Type B pancreatic cell (in vitro differentiated cells): Measurements from ENCODE around the gene SHKBP1. TPM values are rescaled to one million over a fixed set of nuclear protein-coding genes. Genes with fewer than 3 reads are reported as not detected.

Experiments used
- DNase-seq: peaks from one replicate; pipeline ENCODE4 v3.0.0; 2021; ENCODE audit warnings: mixed read lengths; ENCODE audit not compliant: unreplicated experiment; ENCODE audit errors: extremely low spot score
- H3K27ac Mint-ChIP-seq: 2 replicates; pipeline ENCODE4 v1.8.0; 2021; ENCODE audit warnings: mild to moderate bottlenecking, mixed read lengths
- H3K27me3 Mint-ChIP-seq: 2 replicates; pipeline ENCODE4 v1.8.0; 2021; ENCODE audit warnings: mixed read lengths
- H3K36me3 Mint-ChIP-seq: 2 replicates; pipeline ENCODE4 v1.8.0; 2021; ENCODE audit warnings: mixed read lengths
- H3K4me1 Mint-ChIP-seq: one replicate; pipeline ENCODE4 v1.8.0; 2021; ENCODE audit warnings: mixed read lengths; ENCODE audit not compliant: unreplicated experiment
- H3K4me3 Mint-ChIP-seq: 2 replicates; pipeline ENCODE4 v1.8.0; 2021; ENCODE audit warnings: mild to moderate bottlenecking, mixed read lengths
- H3K9me3 Mint-ChIP-seq: 2 replicates; pipeline ENCODE4 v1.8.0; 2021; ENCODE audit warnings: mixed read lengths
- CTCF ChIP-seq: fragments of 200-600 bp; sonication (generic); conservative IDR thresholded peaks from 2 replicates; pipeline ENCODE4 v1.5.0; 2021; ENCODE audit warnings: antibody characterized with exemption, mild to moderate bottlenecking
- total RNA-seq: library from RNA; stranded (reverse); gene quantifications from 2 replicates; pipeline ENCODE4 v1.2.1, GENCODE V29; 2021; ENCODE audit warnings: low replicate concordance

SHKBP1 gene
- total RNA-seq, 1 donor from 2014 or later, result 54.6 TPM

GRCh38 chr19:40614622-40615411 is 38.1 kb downstream of the SHKBP1 start:
- peak overlapping the region; percentile 91 for H3K4me3 Mint-ChIP-seq
- H3K27me3 Mint-ChIP-seq, result peaks cover 34% of the 10 kb centered on the region
- H3K27ac Mint-ChIP-seq, result peak overlapping the region; percentile 74
- no peak for DNase-seq
- peaks cover 16% of the 10 kb centered on the region for H3K4me1 Mint-ChIP-seq
- peaks cover 20% of the 10 kb centered on the region for H3K36me3 Mint-ChIP-seq
- TF ChIP-seq CTCF, result no peak
- H3K9me3 Mint-ChIP-seq, result no peaks in the 10 kb centered on the region

GRCh38 chr19:40616178-40616577 is 39.5 kb downstream of the SHKBP1 start:
- peaks cover 19% of the 10 kb centered on the region for H3K36me3 Mint-ChIP-seq
- H3K4me3 Mint-ChIP-seq, result no peak overlapping the region
- peaks cover 21% of the 10 kb centered on the region for H3K27me3 Mint-ChIP-seq
- H3K27ac Mint-ChIP-seq, result no peak overlapping the region
- no peaks in the 10 kb centered on the region for H3K9me3 Mint-ChIP-seq
- peaks cover 9% of the 10 kb centered on the region for H3K4me1 Mint-ChIP-seq
- DNase-seq, result no peak
- TF ChIP-seq CTCF, result no peak

GRCh38 chr19:40616941-40617340 is 40.3 kb downstream of the SHKBP1 start:
- peaks cover 9% of the 10 kb centered on the region for H3K4me1 Mint-ChIP-seq
- no peak overlapping the region for H3K4me3 Mint-ChIP-seq
- no peak for TF ChIP-seq CTCF
- peaks cover 21% of the 10 kb centered on the region for H3K36me3 Mint-ChIP-seq
- H3K9me3 Mint-ChIP-seq, result no peaks in the 10 kb centered on the region
- H3K27ac Mint-ChIP-seq, result no peak overlapping the region
- no peak for DNase-seq
- peaks cover 18% of the 10 kb centered on the region for H3K27me3 Mint-ChIP-seq

GRCh38 chr19:40617961-40618360 is 41.3 kb downstream of the SHKBP1 start:
- Mint-ChIP-seq H3K4me1 (peaks cover 9% of the 10 kb centered on the region), H3K9me3 (no peaks in the 10 kb centered on the region), H3K36me3 (peaks cover 17% of the 10 kb centered on the region), H3K27me3 (peaks cover 10% of the 10 kb centered on the region), H3K27ac (no peak overlapping the region), H3K4me3 (no peak overlapping the region)
- TF ChIP-seq CTCF, result no peak
- DNase-seq, result no peak

GRCh38 chr19:40619333-40620160 is 42.9 kb downstream of the SHKBP1 start:
- Mint-ChIP-seq H3K4me1 (peaks cover 14% of the 10 kb centered on the region), H3K27ac (no peak overlapping the region), H3K4me3 (no peak overlapping the region), H3K27me3 (peaks cover 3% of the 10 kb centered on the region), H3K9me3 (no peaks in the 10 kb centered on the region), H3K36me3 (peaks cover 22% of the 10 kb centered on the region)
- DNase-seq, result no peak
- no peak for TF ChIP-seq CTCF
